Natural killer cell (primary cell): ENCODE results near the gene SLC2A13. TPM values are rescaled to one million over a fixed set of nuclear protein-coding genes. Genes with fewer than 3 reads are reported as not detected.
"Not testable (repeated sequence)": the region's sequence is repeated elsewhere in the genome, so short reads cannot be mapped to it uniquely, and the experiment has no call there.

ENCODE experiments used
- ATAC-seq, 3 donors: fragments of 150-1000 bp in 2 of 3; fragments of 200-7000 bp in 1 of 3; cut with Tn5 transposase; 1 replicate in 1 of 3; 2 replicates in 2 of 3; pipeline ENCODE4 v1.10.0; 2021; ENCODE audit warnings: mild to moderate bottlenecking in 2 of 3, moderate library complexity in 2 of 3
- DNase-seq, 2 donors: peaks; one replicate each; pipeline versions ENCODE4 v3.0.0 to v3.0.0-alpha.2; 2013 to 2021; ENCODE audit warnings: mixed read lengths in 1 of 2
- H3K27ac ChIP-seq: one replicate; pipeline ENCODE4 v1.5.1; 2013; ENCODE audit warnings: mild to moderate bottlenecking, low read length
- H3K27me3 ChIP-seq: one replicate; pipeline ENCODE4 v1.6.1; 2013; ENCODE audit warnings: low read length; ENCODE audit not compliant: control insufficient read depth, insufficient read depth
- H3K36me3 ChIP-seq: one replicate; pipeline ENCODE4 v1.6.1; 2013; ENCODE audit warnings: low read length; ENCODE audit not compliant: control insufficient read depth, insufficient read depth
- H3K4me1 ChIP-seq: one replicate; pipeline ENCODE4 v1.6.1; 2013; ENCODE audit warnings: low read length; ENCODE audit not compliant: control insufficient read depth, insufficient read depth
- H3K4me3 ChIP-seq: one replicate; pipeline ENCODE4 v1.5.1; 2013; ENCODE audit warnings: low read length
- H3K9me3 ChIP-seq: one replicate; pipeline ENCODE4 v1.6.1; 2013; ENCODE audit warnings: low read length; ENCODE audit not compliant: control insufficient read depth, insufficient read depth
- H3K27ac Mint-ChIP-seq, 2 donors: one replicate each; pipeline ENCODE4 v1.8.0; 2022; ENCODE audit warnings: mild to moderate bottlenecking in 2 of 2, mixed read lengths in 2 of 2, moderate library complexity in 1 of 2
- H3K27me3 Mint-ChIP-seq, 2 donors: one replicate each; pipeline ENCODE4 v1.8.0; 2022; ENCODE audit warnings: low read depth in 2 of 2, mixed read lengths in 2 of 2
- H3K36me3 Mint-ChIP-seq: one replicate; pipeline ENCODE4 v1.8.0; 2022; ENCODE audit warnings: mixed read lengths
- H3K4me1 Mint-ChIP-seq, 2 donors: one replicate each; pipeline ENCODE4 v1.8.0; 2022; ENCODE audit warnings: mixed read lengths in 2 of 2
- H3K4me3 Mint-ChIP-seq: one replicate; pipeline ENCODE4 v1.8.0; 2022; ENCODE audit warnings: mild to moderate bottlenecking, moderate library complexity, mixed read lengths
- H3K9me3 Mint-ChIP-seq, 2 donors: one replicate each; pipeline ENCODE4 v1.8.0; 2022; ENCODE audit warnings: mixed read lengths in 2 of 2
- CTCF ChIP-seq: fragments of 200-600 bp; IDR thresholded peaks from one replicate; pipeline ENCODE4 v1.8.0; 2022; ENCODE audit warnings: antibody characterized with exemption
- WGBS: methylation state at CpG from one replicate; pipeline ENCODE4 v1.1.7; 2013; ENCODE audit warnings: missing lambda C conversion rate; ENCODE audit not compliant: insufficient coverage; 5-methylcytosine and 5-hydroxymethylcytosine counted together
- intact Hi-C: fragments of 100-400 bp; cut with micrococcal nuclease; formaldehyde crosslinking; loops from one replicate; pipeline ENCODE4 v1.14.2; 2022
- total RNA-seq, 4 donors: library from RNA; stranded (reverse); fragments of 120-200 nt in 1 of 4; gene quantifications; one replicate each; pipeline versions ENCODE4 v1.2.3 to v1.2.4, GENCODE V29; 2013 to 2022

SLC2A13 gene
- total RNA-seq, 3 donors from 2014 or later (not counting 1 experiment from before 2014, with no cell fraction given): 6.0 to 10.9 (median 8.7) TPM

DNA sequence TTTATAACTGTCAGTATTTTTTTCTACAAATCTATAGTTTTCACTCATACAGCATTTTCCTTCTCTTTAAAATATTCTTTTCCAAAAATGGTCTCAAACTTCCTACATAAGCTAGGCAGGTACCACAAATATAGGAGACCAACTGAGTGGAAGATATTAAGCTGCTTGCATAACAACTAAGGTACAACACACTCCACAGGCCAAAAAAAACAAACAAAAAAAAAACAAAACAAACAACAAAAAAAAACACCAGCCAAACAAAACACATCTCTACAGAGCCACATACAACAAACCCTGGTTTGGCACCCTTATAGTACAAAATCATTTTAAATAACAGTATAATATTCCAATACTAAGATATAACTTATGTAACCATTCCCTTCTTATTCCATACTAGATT lies 50.1 kb downstream of the SLC2A13 start:
- H3K36me3 Mint-ChIP-seq: no peaks in the 10 kb centered on the region
- H3K36me3 ChIP-seq: no peaks in the 10 kb centered on the region
- no peaks in the 10 kb centered on the region for H3K27me3 ChIP-seq
- no peak overlapping the region for H3K27ac ChIP-seq
- DNase-seq (no peak), ATAC-seq (no peak)
- no peak for TF ChIP-seq CTCF
- no peaks in the 10 kb centered on the region for H3K9me3 Mint-ChIP-seq
- no peak overlapping the region for H3K27ac Mint-ChIP-seq
- intact Hi-C loops: no loop called here
- no peak overlapping the region for H3K4me3 ChIP-seq
- H3K27me3 Mint-ChIP-seq: peaks cover 0 to 2% of the 10 kb centered on the region in 2 donors
- H3K4me1 ChIP-seq: no peaks in the 10 kb centered on the region
- no peaks in the 10 kb centered on the region for H3K9me3 ChIP-seq
- no peak overlapping the region for H3K4me3 Mint-ChIP-seq
- H3K4me1 Mint-ChIP-seq: peaks cover 0 to 4% of the 10 kb centered on the region in 2 donors

GRCh38 chr12:40055228-40055579 lies 50.7 kb downstream of the SLC2A13 start:
- Histone ChIP-seq H3K27ac (no peak overlapping the region), H3K4me1 (no peaks in the 10 kb centered on the region), H3K27me3 (no peaks in the 10 kb centered on the region), H3K36me3 (no peaks in the 10 kb centered on the region), H3K9me3 (no peaks in the 10 kb centered on the region), H3K4me3 (no peak overlapping the region)
- Mint-ChIP-seq H3K27me3 (peaks cover 0 to 2% of the 10 kb centered on the region in 2 donors), H3K36me3 (no peaks in the 10 kb centered on the region), H3K27ac (no peak overlapping the region), H3K4me3 (no peak overlapping the region), H3K9me3 (no peaks in the 10 kb centered on the region), H3K4me1 (peaks cover 0 to 4% of the 10 kb centered on the region in 2 donors)
- intact Hi-C loops: no loop called here
- DNase-seq: no peak
- TF ChIP-seq CTCF: no peak
- no peak for ATAC-seq
- WGBS: 75% methylated on average over 2 of the region's 3 CpGs

DNA sequence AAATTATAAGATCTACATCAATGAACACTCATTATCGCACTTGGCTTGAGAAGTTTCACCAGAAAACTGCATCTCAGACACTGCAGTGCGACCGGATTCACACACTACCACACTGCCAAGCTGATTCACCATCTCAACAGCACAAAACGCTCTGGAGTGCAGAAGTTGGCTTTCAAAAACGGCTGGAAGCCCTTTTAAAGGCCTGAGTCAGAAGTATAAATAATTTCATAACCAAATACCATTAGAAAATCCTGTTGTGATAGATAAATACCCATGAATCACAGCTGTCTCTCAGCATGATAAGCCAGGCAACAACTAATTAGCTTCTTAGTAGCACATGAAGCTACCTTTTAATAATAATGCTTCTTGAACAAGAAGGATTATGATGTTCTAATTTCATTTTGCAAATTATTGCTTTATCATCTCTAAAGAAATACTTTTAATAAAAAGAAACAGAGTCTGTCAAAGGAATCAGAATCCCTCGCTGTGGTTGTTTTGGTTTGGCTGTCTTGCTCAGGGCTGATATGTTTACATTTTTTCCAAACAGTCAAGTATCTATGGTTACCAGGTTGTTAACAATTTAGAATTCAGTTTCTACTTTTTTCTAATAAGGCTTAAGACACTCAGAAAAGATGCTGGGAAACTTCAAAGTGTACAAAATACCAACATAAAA lies 51.2 kb downstream of the SLC2A13 start:
- no peaks in the 10 kb centered on the region for H3K36me3 Mint-ChIP-seq
- WGBS: 88% methylated on average over 5 of the region's 6 CpGs
- Histone ChIP-seq H3K36me3 (no peaks in the 10 kb centered on the region), H3K27me3 (no peaks in the 10 kb centered on the region), H3K4me1 (no peaks in the 10 kb centered on the region), H3K4me3 (no peak overlapping the region), H3K27ac (no peak overlapping the region), H3K9me3 (no peaks in the 10 kb centered on the region)
- H3K27me3 Mint-ChIP-seq: peaks cover 0 to 2% of the 10 kb centered on the region in 2 donors
- no peak for DNase-seq
- peaks cover 0 to 4% of the 10 kb centered on the region in 2 donors for H3K4me1 Mint-ChIP-seq
- H3K9me3 Mint-ChIP-seq: no peaks in the 10 kb centered on the region
- no peak for TF ChIP-seq CTCF
- no peak overlapping the region for H3K4me3 Mint-ChIP-seq
- ATAC-seq: no peak
- no peak overlapping the region for H3K27ac Mint-ChIP-seq
- intact Hi-C loops: no loop called here

DNA sequence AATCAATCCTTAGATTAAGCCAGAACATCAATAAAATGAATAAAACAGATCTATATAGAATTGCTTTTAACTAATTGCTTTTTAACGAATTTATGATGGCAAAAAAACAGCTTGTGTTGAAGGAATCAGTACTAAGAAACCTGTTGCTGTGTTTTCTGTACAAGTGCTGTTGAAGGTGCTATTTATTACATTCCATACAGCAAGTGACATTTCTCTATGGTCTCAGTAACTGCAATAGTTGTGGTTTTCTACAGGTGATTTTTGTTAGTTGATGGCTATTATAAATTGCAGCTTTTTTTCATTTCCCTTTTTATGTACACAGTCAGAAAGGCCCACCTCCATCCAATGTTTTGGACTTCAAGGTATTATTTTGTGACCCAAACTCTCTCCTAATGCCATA lies 56.6 kb downstream of the SLC2A13 start:
- WGBS: no CpG with 5 or more reads among the region's 1 CpG
- no peaks in the 10 kb centered on the region for H3K4me1 ChIP-seq
- H3K27ac ChIP-seq: no peak overlapping the region
- no peak for ATAC-seq
- H3K27me3 ChIP-seq: no peaks in the 10 kb centered on the region
- no peaks in the 10 kb centered on the region for H3K36me3 ChIP-seq
- no peak overlapping the region for H3K4me3 ChIP-seq
- no peak for DNase-seq
- intact Hi-C loops: no loop called here
- TF ChIP-seq CTCF: no peak
- no peak overlapping the region for H3K27ac Mint-ChIP-seq
- H3K4me3 Mint-ChIP-seq: no peak overlapping the region
- H3K9me3 ChIP-seq: no peaks in the 10 kb centered on the region
- no peaks in the 10 kb centered on the region for H3K27me3 Mint-ChIP-seq
- H3K9me3 Mint-ChIP-seq: no peaks in the 10 kb centered on the region
- H3K4me1 Mint-ChIP-seq: no peaks in the 10 kb centered on the region
- H3K36me3 Mint-ChIP-seq: no peaks in the 10 kb centered on the region

GRCh38 chr12:40047002-40047401 lies 58.9 kb downstream of the SLC2A13 start:
- 73% methylated on average over 3 of the region's 3 CpGs for WGBS
- H3K4me3 Mint-ChIP-seq, H3K27ac ChIP-seq, H3K9me3 ChIP-seq, DNase-seq, H3K36me3 ChIP-seq, H3K4me1 Mint-ChIP-seq, H3K27me3 ChIP-seq, H3K27me3 Mint-ChIP-seq, intact Hi-C loops, H3K9me3 Mint-ChIP-seq, ATAC-seq, H3K36me3 Mint-ChIP-seq, H3K27ac Mint-ChIP-seq, H3K4me1 ChIP-seq, H3K4me3 ChIP-seq: not testable (repeated sequence)
